ENCODE results near the gene NBL1. TPM values are rescaled to one million over a fixed set of nuclear protein-coding genes. Genes with fewer than 3 reads are reported as not detected.

The NBL1 gene, protein sequence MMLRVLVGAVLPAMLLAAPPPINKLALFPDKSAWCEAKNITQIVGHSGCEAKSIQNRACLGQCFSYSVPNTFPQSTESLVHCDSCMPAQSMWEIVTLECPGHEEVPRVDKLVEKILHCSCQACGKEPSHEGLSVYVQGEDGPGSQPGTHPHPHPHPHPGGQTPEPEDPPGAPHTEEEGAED
- total RNA-seq, result 49.4 and 69.3 TPM in 2 replicates

DNA sequence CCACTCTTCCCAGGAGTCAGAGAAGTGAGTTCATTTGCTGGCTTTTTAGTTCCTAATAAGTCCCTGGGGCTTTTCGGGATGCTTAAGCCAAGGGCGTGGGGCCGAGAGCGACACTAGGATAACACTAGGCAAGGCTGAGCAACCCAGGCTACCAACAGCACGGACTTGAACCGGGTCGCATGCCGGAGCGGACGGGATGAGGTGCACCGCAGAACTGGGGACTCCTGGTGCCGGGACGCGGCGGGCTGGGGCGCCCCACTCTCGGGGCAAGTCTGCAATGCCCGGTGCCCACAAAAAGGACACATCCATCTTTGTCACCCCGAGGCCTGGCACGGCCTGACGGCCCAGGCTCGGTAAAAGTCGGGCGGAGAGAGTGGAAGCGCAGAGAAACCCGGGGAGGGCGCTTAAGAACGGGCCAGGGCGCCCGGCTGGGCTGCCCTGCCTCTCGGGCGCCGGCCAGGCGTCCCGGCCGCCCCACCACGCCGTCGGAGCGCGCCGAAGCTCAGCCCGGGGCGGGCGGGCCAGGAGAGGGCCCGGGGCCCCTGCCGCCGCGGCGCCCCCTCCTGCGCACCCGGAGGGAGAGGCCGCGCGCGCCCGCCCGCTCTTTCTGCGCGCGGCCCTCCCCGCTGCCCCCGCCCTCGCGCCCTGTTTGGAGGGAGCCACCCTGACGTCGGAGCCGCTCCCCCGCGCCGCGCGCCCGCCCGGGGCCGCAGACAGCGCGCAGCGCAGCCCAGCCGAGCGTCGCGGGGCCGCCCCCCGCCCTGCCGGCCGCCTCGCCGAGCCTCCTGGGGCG, at the start of gene NBL1:
NBL1 (plus strand) TSS at position 710 of the 793 bp plus-strand sequence. CDS start 10,720 bp downstream, outside the sequence.

DNA sequence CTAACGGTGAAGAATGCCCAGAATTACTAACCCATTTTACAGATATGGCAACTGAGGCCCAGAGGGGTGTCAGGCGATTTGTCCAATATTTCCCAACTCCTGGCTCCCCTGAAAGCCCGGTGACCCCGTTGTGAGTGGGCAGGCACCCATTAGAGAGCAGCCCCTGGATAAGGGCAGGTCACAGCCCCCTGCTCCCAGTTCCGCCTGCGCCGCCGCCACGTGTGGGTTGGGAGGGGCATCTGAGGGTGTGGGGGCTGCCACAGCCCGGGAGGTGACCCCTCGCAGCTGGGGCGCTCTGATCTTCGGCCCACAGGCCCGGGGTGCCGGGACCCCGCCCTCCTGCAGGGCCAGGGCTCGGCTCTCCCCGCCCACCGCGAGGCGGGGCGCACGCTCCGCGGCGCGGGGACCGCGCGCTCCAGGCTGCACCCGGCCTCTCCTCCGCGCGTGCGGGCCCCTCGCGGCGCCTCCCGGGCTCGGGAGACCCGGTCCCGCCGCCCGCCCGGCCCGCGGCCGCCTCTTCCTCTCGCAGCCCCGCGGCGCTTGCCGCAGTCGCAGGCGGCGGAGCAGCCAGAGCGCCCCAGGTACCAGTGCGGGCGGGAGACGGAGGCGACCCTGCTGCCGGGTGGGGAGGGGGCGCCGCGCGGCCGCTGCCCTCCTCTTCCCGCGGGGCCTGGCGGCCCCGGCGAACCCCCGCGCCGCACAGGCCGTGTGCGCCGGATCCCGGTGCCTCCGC, 20.5 kb downstream of the NBL1 start, which contains the start of gene HTR6:
HTR6 (plus strand) TSS at position 423 of the 733 bp plus-strand sequence. CDS start 879 bp downstream, outside the sequence.

Other genes with a start within 250 kb of the NBL1 start
- gene CAPZB, start 158.8 kb upstream of the NBL1 start, total RNA-seq, result 58.5 and 72.9 TPM in 2 replicates
- not detected in 2 replicates for gene HTR6, start 20.6 kb downstream of the NBL1 start, total RNA-seq
- gene TMCO4, start 155.6 kb downstream of the NBL1 start, total RNA-seq, result 10.2 and 10.5 TPM in 2 replicates
- not detected in 2 replicates for gene RNF186, start 171.0 kb downstream of the NBL1 start, total RNA-seq
- gene OTUD3, start 238.1 kb downstream of the NBL1 start, total RNA-seq, result 1.5 and 1.6 TPM in 2 replicates

Data from hair follicular keratinocyte (primary cell).